Right lung (tissue), 5 donors: ENCODE measurements around the gene CCDC88A. TPM values are rescaled to one million over a fixed set of nuclear protein-coding genes. Genes with fewer than 3 reads are reported as not detected.
A peak's percentile ranks its signal among the peaks of the same experiment; 100 is the strongest.

Experiments used
- DNase-seq, 2 donors: peaks; one replicate each; pipeline ENCODE4 v3.0.0-alpha.2; 2013
- polyA plus RNA-seq, 5 donors: library from polyadenylated mRNA; unstranded; fragments of 120-200 nt; gene quantifications; one replicate each; pipeline versions ENCODE4 v1.2.1 to v1.2.3, GENCODE V29; 2013; ENCODE audit warnings: inconsistent platforms in 1 of 5, low replicate concordance in 1 of 5; ENCODE audit not compliant: insufficient read length in 5 of 5, insufficient read depth in 1 of 5

Gene CCDC88A
- polyA plus RNA-seq, 5 donors, result 63.2 to 129 (median 98.1) TPM

GRCh38 chr2:55425431-55425831, 5.8 kb upstream of the CCDC88A start:
- no peak for DNase-seq

- no peak for DNase-seq
Observed at GRCh38 chr2:55422876-55423665, 3.4 kb upstream of the CCDC88A start.

GRCh38 chr2:55421326-55421725, 1.7 kb upstream of the CCDC88A start:
- no peak for DNase-seq

- DNase-seq, result no peak
Observed at GRCh38 chr2:55420871-55421270, 1.2 kb upstream of the CCDC88A start.

- DNase-seq, result no peak
Observed at GRCh38 chr2:55420439-55420725, 726 bp upstream of the CCDC88A start.

GRCh38 chr2:55419233-55419678, 400 bp downstream of the CCDC88A start:
- DNase-seq, result no peak

GRCh38 chr2:55418512-55419232, 984 bp downstream of the CCDC88A start:
- peak in 1 of 2 donors; percentile 7 for DNase-seq

- peak in 1 of 2 donors; percentile 12 for DNase-seq
Observed at GRCh38 chr2:55418072-55418471, 1.6 kb downstream of the CCDC88A start.

GRCh38 chr2:55416786-55417568, 2.7 kb downstream of the CCDC88A start:
- DNase-seq, result no peak

GRCh38 chr2:55415300-55415699, 4.4 kb downstream of the CCDC88A start:
- DNase-seq, result no peak

- DNase-seq, result no peak
Observed at GRCh38 chr2:55408918-55409868, 10.5 kb downstream of the CCDC88A start.

- DNase-seq, result no peak
Observed at GRCh38 chr2:55408098-55408882, 11.4 kb downstream of the CCDC88A start.

GRCh38 chr2:55405116-55405515, 14.5 kb downstream of the CCDC88A start:
- DNase-seq, result no peak

GRCh38 chr2:55403256-55403998, 16.2 kb downstream of the CCDC88A start:
- DNase-seq, result no peak

GRCh38 chr2:55401124-55401523, 18.5 kb downstream of the CCDC88A start:
- no peak for DNase-seq

GRCh38 chr2:55400332-55400731, 19.3 kb downstream of the CCDC88A start:
- no peak for DNase-seq

GRCh38 chr2:55399815-55400214, 19.8 kb downstream of the CCDC88A start:
- no peak for DNase-seq

- DNase-seq, result no peak
Observed at GRCh38 chr2:55395724-55396605, 23.7 kb downstream of the CCDC88A start.
